ENCODE measurements around the gene ZNF80.

GRCh38 chr3:114286266-114286665 lies 48.9 kb upstream of the ZNF80 start:
- TF ChIP-seq CTCF (IDR thresholded peaks at IDR 0.05; ENCODE audit: low read length) (no peak), EZH2phosphoT487 (IDR thresholded peaks at IDR 0.05; ENCODE audit: low read length) (no peak)

All from MM.1S (cell line).